Measurements from ENCODE around the gene GNG2.

DNA sequence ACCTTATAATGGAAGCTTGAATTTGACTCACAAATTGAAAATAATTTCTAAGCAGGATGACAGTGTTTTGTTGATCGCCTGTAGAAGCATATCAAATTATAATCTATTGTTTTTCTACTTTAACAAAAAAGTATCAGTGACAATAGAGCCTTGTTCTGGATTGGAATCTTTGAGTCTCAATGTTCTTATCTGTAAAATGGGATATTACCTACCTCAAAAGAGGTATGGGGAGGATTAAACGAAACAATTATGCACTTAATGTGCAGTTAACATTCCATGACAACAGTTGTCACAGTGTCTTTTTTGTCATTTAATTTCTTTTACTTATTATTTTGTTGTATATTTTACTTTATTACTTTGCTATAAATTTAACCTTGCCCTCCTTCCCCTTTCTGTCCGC, 130.1 kb downstream of the GNG2 start:
- TF ChIP-seq TAF1 (IDR thresholded peaks at IDR 0.05; ENCODE audit: borderline replicate concordance, low read depth, low read length) = no peak
- no peak for TF ChIP-seq RXRA (IDR thresholded peaks at IDR 0.05; ENCODE audit: borderline replicate concordance, low read depth)
- no peak for TF ChIP-seq GATA2 (CRISPR knock-in tag; IDR thresholded peaks at IDR 0.05)
- TF ChIP-seq, protein P1, sequence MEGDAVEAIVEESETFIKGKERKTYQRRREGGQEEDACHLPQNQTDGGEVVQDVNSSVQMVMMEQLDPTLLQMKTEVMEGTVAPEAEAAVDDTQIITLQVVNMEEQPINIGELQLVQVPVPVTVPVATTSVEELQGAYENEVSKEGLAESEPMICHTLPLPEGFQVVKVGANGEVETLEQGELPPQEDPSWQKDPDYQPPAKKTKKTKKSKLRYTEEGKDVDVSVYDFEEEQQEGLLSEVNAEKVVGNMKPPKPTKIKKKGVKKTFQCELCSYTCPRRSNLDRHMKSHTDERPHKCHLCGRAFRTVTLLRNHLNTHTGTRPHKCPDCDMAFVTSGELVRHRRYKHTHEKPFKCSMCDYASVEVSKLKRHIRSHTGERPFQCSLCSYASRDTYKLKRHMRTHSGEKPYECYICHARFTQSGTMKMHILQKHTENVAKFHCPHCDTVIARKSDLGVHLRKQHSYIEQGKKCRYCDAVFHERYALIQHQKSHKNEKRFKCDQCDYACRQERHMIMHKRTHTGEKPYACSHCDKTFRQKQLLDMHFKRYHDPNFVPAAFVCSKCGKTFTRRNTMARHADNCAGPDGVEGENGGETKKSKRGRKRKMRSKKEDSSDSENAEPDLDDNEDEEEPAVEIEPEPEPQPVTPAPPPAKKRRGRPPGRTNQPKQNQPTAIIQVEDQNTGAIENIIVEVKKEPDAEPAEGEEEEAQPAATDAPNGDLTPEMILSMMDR (IDR thresholded peaks at IDR 0.05) = no peak
- TF ChIP-seq RFX5 (IDR thresholded peaks at IDR 0.05; ENCODE audit: low read length) = no peak
- TF ChIP-seq, protein P2, sequence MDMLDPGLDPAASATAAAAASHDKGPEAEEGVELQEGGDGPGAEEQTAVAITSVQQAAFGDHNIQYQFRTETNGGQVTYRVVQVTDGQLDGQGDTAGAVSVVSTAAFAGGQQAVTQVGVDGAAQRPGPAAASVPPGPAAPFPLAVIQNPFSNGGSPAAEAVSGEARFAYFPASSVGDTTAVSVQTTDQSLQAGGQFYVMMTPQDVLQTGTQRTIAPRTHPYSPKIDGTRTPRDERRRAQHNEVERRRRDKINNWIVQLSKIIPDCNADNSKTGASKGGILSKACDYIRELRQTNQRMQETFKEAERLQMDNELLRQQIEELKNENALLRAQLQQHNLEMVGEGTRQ (IDR thresholded peaks at IDR 0.05; ENCODE audit: borderline replicate concordance, low read depth, low read length) = no peak
- TF ChIP-seq JUND (IDR thresholded peaks at IDR 0.05) = no peak
- TF ChIP-seq, protein P3, sequence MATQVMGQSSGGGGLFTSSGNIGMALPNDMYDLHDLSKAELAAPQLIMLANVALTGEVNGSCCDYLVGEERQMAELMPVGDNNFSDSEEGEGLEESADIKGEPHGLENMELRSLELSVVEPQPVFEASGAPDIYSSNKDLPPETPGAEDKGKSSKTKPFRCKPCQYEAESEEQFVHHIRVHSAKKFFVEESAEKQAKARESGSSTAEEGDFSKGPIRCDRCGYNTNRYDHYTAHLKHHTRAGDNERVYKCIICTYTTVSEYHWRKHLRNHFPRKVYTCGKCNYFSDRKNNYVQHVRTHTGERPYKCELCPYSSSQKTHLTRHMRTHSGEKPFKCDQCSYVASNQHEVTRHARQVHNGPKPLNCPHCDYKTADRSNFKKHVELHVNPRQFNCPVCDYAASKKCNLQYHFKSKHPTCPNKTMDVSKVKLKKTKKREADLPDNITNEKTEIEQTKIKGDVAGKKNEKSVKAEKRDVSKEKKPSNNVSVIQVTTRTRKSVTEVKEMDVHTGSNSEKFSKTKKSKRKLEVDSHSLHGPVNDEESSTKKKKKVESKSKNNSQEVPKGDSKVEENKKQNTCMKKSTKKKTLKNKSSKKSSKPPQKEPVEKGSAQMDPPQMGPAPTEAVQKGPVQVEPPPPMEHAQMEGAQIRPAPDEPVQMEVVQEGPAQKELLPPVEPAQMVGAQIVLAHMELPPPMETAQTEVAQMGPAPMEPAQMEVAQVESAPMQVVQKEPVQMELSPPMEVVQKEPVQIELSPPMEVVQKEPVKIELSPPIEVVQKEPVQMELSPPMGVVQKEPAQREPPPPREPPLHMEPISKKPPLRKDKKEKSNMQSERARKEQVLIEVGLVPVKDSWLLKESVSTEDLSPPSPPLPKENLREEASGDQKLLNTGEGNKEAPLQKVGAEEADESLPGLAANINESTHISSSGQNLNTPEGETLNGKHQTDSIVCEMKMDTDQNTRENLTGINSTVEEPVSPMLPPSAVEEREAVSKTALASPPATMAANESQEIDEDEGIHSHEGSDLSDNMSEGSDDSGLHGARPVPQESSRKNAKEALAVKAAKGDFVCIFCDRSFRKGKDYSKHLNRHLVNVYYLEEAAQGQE (IDR thresholded peaks at IDR 0.05; ENCODE audit: low read depth, low read length) = no peak

All from SK-N-SH (cell line).